ENCODE measurements around the gene BLACAT1.
"Not testable (repeated sequence)": the region's sequence is repeated elsewhere in the genome, so short reads cannot be mapped to it uniquely, and the experiment has no call there.

BLACAT1 gene

GRCh38 chr1:205483372-205483771 is 27.5 kb upstream of the BLACAT1 start:
- DNase-seq, result no peak

GRCh38 chr1:205482587-205482986 is 26.7 kb upstream of the BLACAT1 start:
- DNase-seq, result not testable (repeated sequence)

GRCh38 chr1:205481629-205482151 is 25.8 kb upstream of the BLACAT1 start:
- peak; percentile 82 for DNase-seq

GRCh38 chr1:205481218-205481617 is 25.4 kb upstream of the BLACAT1 start:
- no peak for DNase-seq

GRCh38 chr1:205480349-205480985 is 24.6 kb upstream of the BLACAT1 start:
- DNase-seq, result no peak

- not testable (repeated sequence) for DNase-seq
Measured at GRCh38 chr1:205478985-205479384, 23.1 kb upstream of the BLACAT1 start.

- DNase-seq, result peak; percentile 28
Measured at GRCh38 chr1:205477759-205478247, 22.0 kb upstream of the BLACAT1 start.

- no peak for DNase-seq
Measured at GRCh38 chr1:205477121-205477758, 21.4 kb upstream of the BLACAT1 start.

GRCh38 chr1:205476648-205477047 is 20.8 kb upstream of the BLACAT1 start:
- no peak for DNase-seq

- DNase-seq, result no peak
Measured at GRCh38 chr1:205475855-205476254, 20.0 kb upstream of the BLACAT1 start.

GRCh38 chr1:205474571-205474970 is 18.7 kb upstream of the BLACAT1 start:
- DNase-seq, result no peak

GRCh38 chr1:205473966-205474365 is 18.1 kb upstream of the BLACAT1 start:
- DNase-seq, result no peak

- no peak for DNase-seq
Measured at GRCh38 chr1:205473475-205473874, 17.6 kb upstream of the BLACAT1 start.

GRCh38 chr1:205472737-205473441 is 17.0 kb upstream of the BLACAT1 start:
- DNase-seq, result no peak

- no peak for DNase-seq
Measured at GRCh38 chr1:205470131-205470530, 14.3 kb upstream of the BLACAT1 start.

- DNase-seq, result no peak
Measured at GRCh38 chr1:205466595-205467220, 10.9 kb upstream of the BLACAT1 start.

- DNase-seq, result no peak
Measured at GRCh38 chr1:205465392-205465791, 9.5 kb upstream of the BLACAT1 start.

GRCh38 chr1:205458777-205459566 is 3.1 kb upstream of the BLACAT1 start:
- DNase-seq, result no peak

GRCh38 chr1:205456868-205457745 is 1.3 kb upstream of the BLACAT1 start:
- peak; percentile 72 for DNase-seq

- DNase-seq, result peak; percentile 6
Measured at GRCh38 chr1:205456383-205456867, 580 bp upstream of the BLACAT1 start.

- no peak for DNase-seq
Measured at GRCh38 chr1:205454903-205455335, 926 bp downstream of the BLACAT1 start.
